ENCODE results near the gene RAB38.

The RAB38 gene

GRCh38 chr11:88098289-88098688 is 77.0 kb downstream of the RAB38 start:
- Histone ChIP-seq H3K4me3 (replicated peaks; ENCODE audit: insufficient read depth, low read length) (no peak overlapping the region), H3K27me3 (ENCODE audit: insufficient read depth, poor library complexity, severe bottlenecking) (peaks cover 5% of the 10 kb centered on the region), H3K27ac (replicated peaks) (no peak overlapping the region)
- no peak for TF ChIP-seq POLR2AphosphoS5 (IDR thresholded peaks at IDR 0.05; ENCODE audit: low read depth)
- TF ChIP-seq GABPA (IDR thresholded peaks at IDR 0.05; ENCODE audit: low read depth): no peak
- no peak for TF ChIP-seq SPI1 (IDR thresholded peaks at IDR 0.05; ENCODE audit: borderline replicate concordance, low read depth)
- no peak for TF ChIP-seq REST (IDR thresholded peaks at IDR 0.05; ENCODE audit: insufficient replicate concordance, low read depth)
- TF ChIP-seq, protein P1, sequence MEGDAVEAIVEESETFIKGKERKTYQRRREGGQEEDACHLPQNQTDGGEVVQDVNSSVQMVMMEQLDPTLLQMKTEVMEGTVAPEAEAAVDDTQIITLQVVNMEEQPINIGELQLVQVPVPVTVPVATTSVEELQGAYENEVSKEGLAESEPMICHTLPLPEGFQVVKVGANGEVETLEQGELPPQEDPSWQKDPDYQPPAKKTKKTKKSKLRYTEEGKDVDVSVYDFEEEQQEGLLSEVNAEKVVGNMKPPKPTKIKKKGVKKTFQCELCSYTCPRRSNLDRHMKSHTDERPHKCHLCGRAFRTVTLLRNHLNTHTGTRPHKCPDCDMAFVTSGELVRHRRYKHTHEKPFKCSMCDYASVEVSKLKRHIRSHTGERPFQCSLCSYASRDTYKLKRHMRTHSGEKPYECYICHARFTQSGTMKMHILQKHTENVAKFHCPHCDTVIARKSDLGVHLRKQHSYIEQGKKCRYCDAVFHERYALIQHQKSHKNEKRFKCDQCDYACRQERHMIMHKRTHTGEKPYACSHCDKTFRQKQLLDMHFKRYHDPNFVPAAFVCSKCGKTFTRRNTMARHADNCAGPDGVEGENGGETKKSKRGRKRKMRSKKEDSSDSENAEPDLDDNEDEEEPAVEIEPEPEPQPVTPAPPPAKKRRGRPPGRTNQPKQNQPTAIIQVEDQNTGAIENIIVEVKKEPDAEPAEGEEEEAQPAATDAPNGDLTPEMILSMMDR (IDR thresholded peaks at IDR 0.05; ENCODE audit: insufficient read depth, low read length): no peak
- DNase-seq (ENCODE audit: low read depth in 1 of 2, low spot score in 1 of 2): no peak

DNA sequence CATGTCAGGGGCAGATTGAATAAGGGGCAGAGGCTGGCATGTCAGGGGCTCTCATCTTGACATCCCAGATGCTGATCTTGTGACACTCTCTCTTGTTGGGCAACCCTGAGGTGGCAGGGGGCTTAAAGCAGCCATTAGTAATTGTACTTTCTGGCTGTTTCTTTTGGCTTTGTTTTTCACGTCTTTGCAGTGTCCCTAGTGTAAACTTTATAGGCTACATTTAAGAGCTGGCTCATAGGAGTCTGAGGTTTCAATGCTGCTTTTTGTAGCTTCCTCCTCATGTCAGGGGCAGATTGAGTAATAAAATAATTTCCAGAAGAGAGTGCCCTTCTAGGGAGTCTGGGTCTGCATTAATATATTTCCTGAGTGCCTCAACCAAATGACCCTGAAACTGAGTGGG is 86.1 kb downstream of the RAB38 start:
- no peak overlapping the region for H3K4me3 ChIP-seq (replicated peaks; ENCODE audit: insufficient read depth, low read length)
- DNase-seq (ENCODE audit: low read depth in 1 of 2, low spot score in 1 of 2): no peak
- no peaks in the 10 kb centered on the region for H3K27me3 ChIP-seq (ENCODE audit: insufficient read depth, poor library complexity, severe bottlenecking)
- H3K27ac ChIP-seq (replicated peaks): no peak overlapping the region
- TF ChIP-seq GABPA (IDR thresholded peaks at IDR 0.05; ENCODE audit: low read depth) (no peak), POLR2AphosphoS5 (IDR thresholded peaks at IDR 0.05; ENCODE audit: low read depth) (no peak), REST (IDR thresholded peaks at IDR 0.05; ENCODE audit: insufficient replicate concordance, low read depth) (no peak), SPI1 (IDR thresholded peaks at IDR 0.05; ENCODE audit: borderline replicate concordance, low read depth) (no peak)
- TF ChIP-seq, protein P1 (IDR thresholded peaks at IDR 0.05; ENCODE audit: insufficient read depth, low read length): no peak

DNA sequence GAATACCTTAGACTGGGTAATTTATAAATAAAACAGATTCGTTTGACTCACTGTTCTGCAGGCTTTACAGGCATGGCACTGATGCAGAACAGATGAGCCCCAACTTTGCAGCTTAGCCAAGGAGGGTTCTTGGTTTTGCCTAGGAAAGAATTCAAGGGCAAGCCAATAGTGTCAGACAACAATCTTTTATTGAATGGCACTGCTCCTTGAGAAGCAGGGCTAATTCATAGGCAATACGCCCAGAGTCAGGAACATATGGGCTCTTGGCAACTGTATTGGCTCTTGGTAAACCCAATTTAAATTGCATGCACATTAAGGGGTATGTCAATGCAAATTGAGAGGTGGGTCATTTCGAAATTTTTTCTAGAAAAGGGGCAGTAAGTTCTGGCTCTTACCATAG is 87.9 kb downstream of the RAB38 start:
- no peak overlapping the region for H3K27ac ChIP-seq (replicated peaks)
- H3K4me3 ChIP-seq (replicated peaks; ENCODE audit: insufficient read depth, low read length): no peak overlapping the region
- TF ChIP-seq GABPA (IDR thresholded peaks at IDR 0.05; ENCODE audit: low read depth): no peak
- TF ChIP-seq SPI1 (IDR thresholded peaks at IDR 0.05; ENCODE audit: borderline replicate concordance, low read depth): no peak
- no peak for TF ChIP-seq REST (IDR thresholded peaks at IDR 0.05; ENCODE audit: insufficient replicate concordance, low read depth)
- no peak for TF ChIP-seq POLR2AphosphoS5 (IDR thresholded peaks at IDR 0.05; ENCODE audit: low read depth)
- TF ChIP-seq, protein P1 (IDR thresholded peaks at IDR 0.05; ENCODE audit: insufficient read depth, low read length): no peak
- H3K27me3 ChIP-seq (ENCODE audit: insufficient read depth, poor library complexity, severe bottlenecking): no peaks in the 10 kb centered on the region
- no peak for DNase-seq (ENCODE audit: low read depth in 1 of 2, low spot score in 1 of 2)
